Measurements from ENCODE around the gene LSP1.

The LSP1 gene

DNA sequence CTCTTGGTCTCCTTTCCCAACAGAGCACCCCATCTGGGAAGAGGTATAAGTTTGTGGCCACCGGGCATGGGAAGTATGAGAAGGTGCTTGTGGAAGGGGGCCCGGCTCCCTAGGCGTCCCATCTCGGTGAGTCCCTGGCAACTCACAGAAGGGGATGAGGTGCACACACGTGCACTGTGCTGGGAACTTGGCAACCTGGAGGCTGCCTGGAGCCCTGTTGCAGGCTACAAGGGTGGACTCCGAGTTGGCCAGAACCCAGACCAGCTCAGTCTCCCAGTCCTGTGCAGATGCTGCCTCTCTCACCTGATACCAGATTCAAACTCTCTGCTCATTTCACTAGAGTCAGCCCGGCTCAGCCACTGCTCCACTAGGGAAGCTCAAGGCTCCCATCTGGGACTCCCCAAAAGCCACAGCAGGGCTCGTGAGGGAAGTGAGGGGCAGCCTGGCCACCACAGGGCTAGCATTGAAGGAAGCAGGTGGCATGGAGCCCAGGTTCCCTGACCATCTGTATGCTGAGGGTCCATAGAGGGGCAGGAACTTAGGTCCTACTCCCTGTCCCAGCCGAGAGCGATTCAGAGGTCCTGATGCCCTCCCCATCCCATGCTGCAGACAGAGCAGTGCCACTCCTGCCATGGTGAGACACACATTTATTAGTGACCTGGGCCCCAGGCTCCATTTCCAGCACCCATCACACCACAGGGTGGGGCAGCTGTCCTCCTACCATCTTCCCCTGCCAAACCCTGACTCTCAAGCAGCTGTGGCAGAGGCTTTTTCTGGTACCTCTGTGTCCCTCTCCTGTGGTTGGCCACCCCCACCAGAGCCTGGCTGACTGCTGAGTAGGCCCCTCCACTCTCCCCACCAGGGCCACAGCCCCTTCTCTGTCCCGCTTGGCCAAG is 34.8 kb downstream of the LSP1 start:
- H2AFZ ChIP-seq (ENCODE audit: low read length) = no peak overlapping the region
- no peaks in the 10 kb centered on the region for H3K79me2 ChIP-seq (ENCODE audit: low read length)

GRCh38 chr11:1888347-1888753 is 35.5 kb downstream of the LSP1 start:
- Histone ChIP-seq H3K4me1 (ENCODE audit: low read length) (no peaks in the 10 kb centered on the region), H3K4me3 (ENCODE audit: low read length) (no peak overlapping the region), H3K9me3 (replicated peaks; ENCODE audit: insufficient read depth, low read length) (no peaks in the 10 kb centered on the region), H3K27ac (ENCODE audit: low read length) (no peak overlapping the region), H3K79me2 (ENCODE audit: low read length) (no peaks in the 10 kb centered on the region), H2AFZ (ENCODE audit: low read length) (no peak overlapping the region), H3K4me2 (ENCODE audit: low read depth, low read length) (no peak overlapping the region), H3F3A (ENCODE audit: insufficient read depth, low read length) (no peaks in the 10 kb centered on the region), H3K27me3 (replicated peaks; ENCODE audit: insufficient read depth, low read length) (no peaks in the 10 kb centered on the region; the same call in 1 of the 2 replicates), H3K9me2 (replicated peaks; ENCODE audit: insufficient read depth, low read length) (no peaks in the 10 kb centered on the region), H4K20me1 (ENCODE audit: insufficient read depth, low read length) (no peaks in the 10 kb centered on the region), H3K36me3 (replicated peaks; ENCODE audit: insufficient read depth, low read length) (no peaks in the 10 kb centered on the region; the same call in 1 of the 2 replicates), H3K9ac (ENCODE audit: low read length) (no peak overlapping the region)
- TF ChIP-seq EZH2 (optimal IDR thresholded peaks at IDR 0.05; ENCODE audit: low read depth, low read length) (no peak), EZH2phosphoT487 (IDR thresholded peaks at IDR 0.05; ENCODE audit: low read length) (no peak)
- TF ChIP-seq, protein P1, sequence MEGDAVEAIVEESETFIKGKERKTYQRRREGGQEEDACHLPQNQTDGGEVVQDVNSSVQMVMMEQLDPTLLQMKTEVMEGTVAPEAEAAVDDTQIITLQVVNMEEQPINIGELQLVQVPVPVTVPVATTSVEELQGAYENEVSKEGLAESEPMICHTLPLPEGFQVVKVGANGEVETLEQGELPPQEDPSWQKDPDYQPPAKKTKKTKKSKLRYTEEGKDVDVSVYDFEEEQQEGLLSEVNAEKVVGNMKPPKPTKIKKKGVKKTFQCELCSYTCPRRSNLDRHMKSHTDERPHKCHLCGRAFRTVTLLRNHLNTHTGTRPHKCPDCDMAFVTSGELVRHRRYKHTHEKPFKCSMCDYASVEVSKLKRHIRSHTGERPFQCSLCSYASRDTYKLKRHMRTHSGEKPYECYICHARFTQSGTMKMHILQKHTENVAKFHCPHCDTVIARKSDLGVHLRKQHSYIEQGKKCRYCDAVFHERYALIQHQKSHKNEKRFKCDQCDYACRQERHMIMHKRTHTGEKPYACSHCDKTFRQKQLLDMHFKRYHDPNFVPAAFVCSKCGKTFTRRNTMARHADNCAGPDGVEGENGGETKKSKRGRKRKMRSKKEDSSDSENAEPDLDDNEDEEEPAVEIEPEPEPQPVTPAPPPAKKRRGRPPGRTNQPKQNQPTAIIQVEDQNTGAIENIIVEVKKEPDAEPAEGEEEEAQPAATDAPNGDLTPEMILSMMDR (IDR thresholded peaks at IDR 0.05; ENCODE audit: low read length) = no peak
- no peak for DNase-seq

More for the DNA sequence above, 34.8 kb downstream of the LSP1 start:
- Histone ChIP-seq H3K9me3 (replicated peaks; ENCODE audit: insufficient read depth, low read length) (no peaks in the 10 kb centered on the region), H3K4me3 (ENCODE audit: low read length) (no peak overlapping the region), H3K9ac (ENCODE audit: low read length) (no peak overlapping the region), H3K27me3 (replicated peaks; ENCODE audit: insufficient read depth, low read length) (no peaks in the 10 kb centered on the region; the same call in 1 of the 2 replicates), H3F3A (ENCODE audit: insufficient read depth, low read length) (no peaks in the 10 kb centered on the region), H3K36me3 (replicated peaks; ENCODE audit: insufficient read depth, low read length) (no peaks in the 10 kb centered on the region; the same call in 1 of the 2 replicates), H3K4me2 (ENCODE audit: low read depth, low read length) (no peak overlapping the region), H4K20me1 (ENCODE audit: insufficient read depth, low read length) (no peaks in the 10 kb centered on the region), H3K27ac (ENCODE audit: low read length) (no peak overlapping the region), H3K4me1 (ENCODE audit: low read length) (no peaks in the 10 kb centered on the region), H3K9me2 (replicated peaks; ENCODE audit: insufficient read depth, low read length) (no peaks in the 10 kb centered on the region)
- no peak for TF ChIP-seq EZH2 (optimal IDR thresholded peaks at IDR 0.05; ENCODE audit: low read depth, low read length)
- TF ChIP-seq EZH2phosphoT487 (IDR thresholded peaks at IDR 0.05; ENCODE audit: low read length) = no peak
- TF ChIP-seq, protein P1 (IDR thresholded peaks at IDR 0.05; ENCODE audit: low read length) = no peak
- DNase-seq = no peak

DNA sequence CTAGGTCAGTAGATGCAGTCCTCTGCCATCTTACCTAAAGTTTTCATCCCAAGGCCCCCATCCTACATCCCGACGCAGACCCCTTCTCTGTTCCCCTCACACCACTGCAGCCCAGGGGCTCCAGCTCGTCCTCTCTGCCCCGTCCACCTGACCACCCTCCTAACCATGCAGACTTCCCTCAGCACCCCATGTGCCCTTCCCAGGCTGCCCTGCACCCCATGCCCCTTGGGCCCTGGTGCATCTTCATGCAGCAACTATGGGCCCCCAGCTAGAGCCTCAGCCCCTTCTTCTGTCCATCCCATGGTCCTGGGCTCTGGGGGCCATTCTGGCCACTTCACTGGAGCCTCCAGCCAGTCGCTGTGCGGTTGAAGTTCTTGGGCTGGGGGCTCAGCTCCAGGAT is 35.9 kb downstream of the LSP1 start:
- Histone ChIP-seq H3K36me3 (replicated peaks; ENCODE audit: insufficient read depth, low read length) (no peaks in the 10 kb centered on the region; the same call in 1 of the 2 replicates), H3K9ac (ENCODE audit: low read length) (no peak overlapping the region), H3F3A (ENCODE audit: insufficient read depth, low read length) (no peaks in the 10 kb centered on the region), H3K9me3 (replicated peaks; ENCODE audit: insufficient read depth, low read length) (no peaks in the 10 kb centered on the region), H2AFZ (ENCODE audit: low read length) (no peak overlapping the region), H3K4me1 (ENCODE audit: low read length) (no peaks in the 10 kb centered on the region), H4K20me1 (ENCODE audit: insufficient read depth, low read length) (no peaks in the 10 kb centered on the region), H3K27me3 (replicated peaks; ENCODE audit: insufficient read depth, low read length) (no peaks in the 10 kb centered on the region; the same call in 1 of the 2 replicates), H3K9me2 (replicated peaks; ENCODE audit: insufficient read depth, low read length) (no peaks in the 10 kb centered on the region), H3K4me3 (ENCODE audit: low read length) (no peak overlapping the region), H3K4me2 (ENCODE audit: low read depth, low read length) (no peak overlapping the region), H3K27ac (ENCODE audit: low read length) (no peak overlapping the region), H3K79me2 (ENCODE audit: low read length) (no peaks in the 10 kb centered on the region)
- no peak for DNase-seq
- TF ChIP-seq EZH2phosphoT487 (IDR thresholded peaks at IDR 0.05; ENCODE audit: low read length) (no peak), EZH2 (optimal IDR thresholded peaks at IDR 0.05; ENCODE audit: low read depth, low read length) (no peak)
- TF ChIP-seq, protein P1 (IDR thresholded peaks at IDR 0.05; ENCODE audit: low read length) = no peak

Measured in MM.1S (cell line).